PC-3 (cell line): ENCODE measurements around the gene FOXO3.

Experiments
- EZH2 ChIP-seq: fragments of 300-600 bp; sonication (generic); IDR thresholded peaks from one replicate; pipeline ENCODE4 v1.6.1; 2017; ENCODE audit warnings: antibody characterized with exemption, mild to moderate bottlenecking, low read length; ENCODE audit not compliant: unreplicated experiment
- TF ChIP-seq, protein P1 (sequence below): fragments of 300-600 bp; sonication (generic); conservative IDR thresholded peaks from 2 replicates; pipeline ENCODE4 v1.5.1; 2017; ENCODE audit warnings: antibody characterized with exemption, low read depth, mild to moderate bottlenecking, low read length

DNA sequence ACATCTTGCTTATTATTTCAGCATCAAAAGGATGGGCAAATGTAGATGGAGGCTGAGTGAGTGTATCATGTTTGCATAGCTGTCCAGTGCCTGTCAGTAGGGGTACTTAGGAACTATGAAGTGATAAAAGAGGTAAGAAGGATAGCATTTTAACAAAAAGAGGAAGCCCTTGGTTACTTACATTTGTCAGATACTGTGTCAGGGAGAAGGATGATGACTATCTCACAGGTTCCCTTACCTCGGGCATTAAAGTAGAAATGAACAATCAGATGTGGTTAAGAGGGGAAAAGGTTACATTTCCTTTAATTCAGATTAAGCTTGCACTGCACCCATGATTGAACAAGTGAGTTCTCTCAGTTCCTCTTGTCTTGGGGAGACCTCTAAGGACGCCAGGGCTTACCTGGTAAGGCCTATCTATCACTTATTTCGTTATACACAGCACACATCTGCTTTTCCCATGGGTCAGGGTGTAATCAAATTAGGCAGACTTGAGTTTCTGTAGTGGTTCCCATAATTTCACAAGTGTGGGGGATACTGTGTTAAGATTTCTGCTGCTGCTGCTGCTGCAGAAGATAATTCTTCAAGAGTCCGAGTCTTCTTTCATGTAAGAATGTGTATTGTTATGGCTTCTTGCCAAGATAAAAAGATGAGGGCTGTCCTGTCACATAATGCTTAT, 4.5 kb downstream of the FOXO3 start:
- TF ChIP-seq, protein P1, sequence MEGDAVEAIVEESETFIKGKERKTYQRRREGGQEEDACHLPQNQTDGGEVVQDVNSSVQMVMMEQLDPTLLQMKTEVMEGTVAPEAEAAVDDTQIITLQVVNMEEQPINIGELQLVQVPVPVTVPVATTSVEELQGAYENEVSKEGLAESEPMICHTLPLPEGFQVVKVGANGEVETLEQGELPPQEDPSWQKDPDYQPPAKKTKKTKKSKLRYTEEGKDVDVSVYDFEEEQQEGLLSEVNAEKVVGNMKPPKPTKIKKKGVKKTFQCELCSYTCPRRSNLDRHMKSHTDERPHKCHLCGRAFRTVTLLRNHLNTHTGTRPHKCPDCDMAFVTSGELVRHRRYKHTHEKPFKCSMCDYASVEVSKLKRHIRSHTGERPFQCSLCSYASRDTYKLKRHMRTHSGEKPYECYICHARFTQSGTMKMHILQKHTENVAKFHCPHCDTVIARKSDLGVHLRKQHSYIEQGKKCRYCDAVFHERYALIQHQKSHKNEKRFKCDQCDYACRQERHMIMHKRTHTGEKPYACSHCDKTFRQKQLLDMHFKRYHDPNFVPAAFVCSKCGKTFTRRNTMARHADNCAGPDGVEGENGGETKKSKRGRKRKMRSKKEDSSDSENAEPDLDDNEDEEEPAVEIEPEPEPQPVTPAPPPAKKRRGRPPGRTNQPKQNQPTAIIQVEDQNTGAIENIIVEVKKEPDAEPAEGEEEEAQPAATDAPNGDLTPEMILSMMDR, result no peak
- no peak for TF ChIP-seq EZH2
